SK-N-SH (cell line): ENCODE measurements around the gene KIFAP3. TPM values are rescaled to one million over a fixed set of nuclear protein-coding genes. Genes with fewer than 3 reads are reported as not detected.

ENCODE experiments used
- CTCF ChIA-PET: fragments of 300-600, 350-600 bp; formaldehyde crosslinking; extraction: SDS; loops from one replicate; lab custom pipeline; 2021; lab: Yijun Ruan, JAX
- POLR2A ChIA-PET: fragments of 350-600 bp; sonication (Branson Sonifier 250); formaldehyde crosslinking; extraction: SDS; loops from one replicate; lab custom pipeline; 2020; ENCODE audit warnings: antibody characterized with exemption, inconsistent platforms; lab: Yijun Ruan, JAX
- DNase-seq: peaks from one replicate; pipeline ENCODE4 v3.0.0; 2012
- H2AFZ ChIP-seq: fragments of 200-600 bp; sonication (generic); 2 replicates; pipeline ENCODE4 v1.8.1; 2016; ENCODE audit warnings: antibody characterized with exemption, mild to moderate bottlenecking, low read depth
- H3F3A ChIP-seq: fragments of 200-600 bp; sonication (generic); replicated peaks from 2 replicates; pipeline ENCODE3; 2016; ENCODE audit warnings: antibody characterized with exemption, mild to moderate bottlenecking; ENCODE audit not compliant: insufficient read depth
- H3K27ac ChIP-seq, 2 experiments: fragments of 200-500 bp in 1 of 2; fragments of 200-600 bp in 1 of 2; sonication (Bioruptor generic) in 1 of 2; sonication (generic), shearing (Covaris generic) in 1 of 2; 2 replicates each; pipeline versions ENCODE4 v1.5.1 to v1.6.1; 2014 to 2016; ENCODE audit warnings: low read depth in 2 of 2, inconsistent platforms in 1 of 2, low read length in 1 of 2, mild to moderate bottlenecking in 1 of 2, mixed read lengths in 1 of 2
- H3K27me3 ChIP-seq: fragments of 200-600 bp; sonication (generic), shearing (Covaris generic); 2 replicates; pipeline ENCODE4 v1.6.1; 2016; ENCODE audit warnings: mixed run types; ENCODE audit not compliant: insufficient read depth
- H3K36me3 ChIP-seq, 2 experiments: fragments of 200-500 bp in 1 of 2; fragments of 200-600 bp in 1 of 2; sonication (Bioruptor generic) in 1 of 2; sonication (generic) in 1 of 2; replicated peaks in 1 of 2; 2 replicates each; pipeline versions ENCODE3 to v1.5.1; 2014 to 2016; ENCODE audit warnings: low read length in 1 of 2, mild to moderate bottlenecking in 1 of 2; ENCODE audit not compliant: insufficient read depth in 2 of 2, control insufficient read depth in 1 of 2
- H3K4me1 ChIP-seq, 2 experiments: fragments of 200-500 bp in 1 of 2; fragments of 200-600 bp in 1 of 2; sonication (Bioruptor generic) in 1 of 2; sonication (generic), shearing (Covaris generic) in 1 of 2; 2 replicates each; pipeline versions ENCODE4 v1.5.1 to v1.6.1; 2014 to 2016; ENCODE audit warnings: low read depth in 1 of 2, low read length in 1 of 2, mixed run types in 1 of 2; ENCODE audit not compliant: insufficient read depth in 2 of 2, control insufficient read depth in 1 of 2
- H3K4me2 ChIP-seq: fragments of 200-600 bp; sonication (generic), shearing (Covaris generic); 2 replicates; pipeline ENCODE4 v1.6.1; 2017; ENCODE audit warnings: mixed run types
- H3K4me3 ChIP-seq, 2 experiments: fragments of 200-500 bp in 1 of 2; fragments of 200-600 bp in 1 of 2; sonication (Bioruptor generic) in 1 of 2; sonication (generic), shearing (Covaris generic) in 1 of 2; 2 replicates each; pipeline versions ENCODE4 v1.5.1 to v1.8.1; 2014 to 2016; ENCODE audit warnings: low read depth in 2 of 2, inconsistent platforms in 1 of 2, low read length in 1 of 2, mild to moderate bottlenecking in 1 of 2, mixed read lengths in 1 of 2, moderate library complexity in 1 of 2
- H3K79me2 ChIP-seq: fragments of 200-600 bp; sonication (generic); 2 replicates; pipeline ENCODE4 v1.8.1; 2017; ENCODE audit warnings: mild to moderate bottlenecking; ENCODE audit not compliant: insufficient read depth
- H3K9ac ChIP-seq: fragments of 200-600 bp; sonication (generic); 2 replicates; pipeline ENCODE4 v1.6.1; 2017; ENCODE audit warnings: mixed run types
- H3K9me2 ChIP-seq: fragments of 200-600 bp; sonication (generic); 2 replicates; pipeline ENCODE4 v1.6.1; 2017; ENCODE audit warnings: mixed run types
- H3K9me3 ChIP-seq: fragments of 200-600 bp; sonication (generic); 2 replicates; pipeline ENCODE4 v1.6.1; 2017; ENCODE audit warnings: mixed run types, mild to moderate bottlenecking, moderate library complexity
- H4K20me1 ChIP-seq: fragments of 200-600 bp; sonication (generic); 2 replicates; pipeline ENCODE4 v1.6.1; 2017; ENCODE audit warnings: mild to moderate bottlenecking, mixed run types; ENCODE audit not compliant: insufficient read depth
- EP300 ChIP-seq, 2 experiments: IDR thresholded peaks; 2 replicates each; pipeline versions ENCODE4 v1.4.0 to v1.6.1; 2012; ENCODE audit warnings: borderline replicate concordance in 1 of 2, low read depth in 1 of 2, low read length in 1 of 2
- GABPA ChIP-seq: IDR thresholded peaks from 2 replicates; pipeline ENCODE4 v1.4.0; 2012; ENCODE audit warnings: low read depth, mild to moderate bottlenecking
- MEF2A ChIP-seq: IDR thresholded peaks from 2 replicates; pipeline ENCODE4 v1.4.0; 2012; ENCODE audit warnings: low read depth, borderline replicate concordance
- NFIC ChIP-seq: IDR thresholded peaks from 2 replicates; pipeline ENCODE4 v1.4.0; 2012; ENCODE audit warnings: borderline replicate concordance
- RCOR1 ChIP-seq: fragments of 150-350 bp; IDR thresholded peaks from 2 replicates; pipeline ENCODE4 v1.6.1; 2017; ENCODE audit warnings: antibody characterized with exemption, low read length
- SIN3A ChIP-seq: IDR thresholded peaks from 2 replicates; pipeline ENCODE4 v1.6.1; 2012; ENCODE audit warnings: low read depth, mild to moderate bottlenecking, low read length, moderate library complexity, borderline replicate concordance
- SMC3 ChIP-seq: IDR thresholded peaks from 2 replicates; pipeline ENCODE4 v1.6.1; 2012; ENCODE audit warnings: low read depth, low read length, improper control_type of control experiment
- TAF1 ChIP-seq: IDR thresholded peaks from 2 replicates; pipeline ENCODE4 v1.6.1; 2012; ENCODE audit warnings: low read depth, mild to moderate bottlenecking, low read length, moderate library complexity, borderline replicate concordance
- TCF12 ChIP-seq: IDR thresholded peaks from 2 replicates; pipeline ENCODE4 v1.4.0; 2012
- YY1 ChIP-seq: IDR thresholded peaks from 2 replicates; pipeline ENCODE4 v1.4.0; 2012; ENCODE audit warnings: low read depth, mild to moderate bottlenecking
- WGBS: methylation state at CpG from one replicate; pipeline ENCODE4 v1.1.6; 2017; ENCODE audit warnings: low lambda C conversion rate; 5-methylcytosine and 5-hydroxymethylcytosine counted together
- polyA plus RNA-seq, 3 experiments: library from polyadenylated mRNA; depleted of rRNA; stranded (reverse); fragments of >200 nt; gene quantifications; 2 replicates each; pipeline ENCODE4 v1.2.3, GENCODE V29; 2012
- TF ChIP-seq, protein P1 (sequence below): IDR thresholded peaks from 2 replicates; pipeline ENCODE4 v1.4.0; 2012; ENCODE audit warnings: low read depth, borderline replicate concordance
- TF ChIP-seq, protein P2 (sequence below): fragments of 150-350 bp; IDR thresholded peaks from 2 replicates; pipeline ENCODE4 v1.6.1; 2016; ENCODE audit warnings: mild to moderate bottlenecking, low read depth, low read length
- TF ChIP-seq, protein P3 (sequence below): fragments of 150-350 bp; IDR thresholded peaks from 2 replicates; pipeline ENCODE4 v1.6.1; 2017; ENCODE audit warnings: antibody characterized with exemption, low read length, low read depth, borderline replicate concordance
- TF ChIP-seq, protein P4 (sequence below): IDR thresholded peaks from 2 replicates; pipeline ENCODE4; 2012
- TF ChIP-seq, protein P5 (sequence below): IDR thresholded peaks from 2 replicates; pipeline ENCODE4 v1.4.0; 2012; ENCODE audit warnings: low read depth

Gene KIFAP3
- polyA plus RNA-seq, 1 of the 3 experiments (the other 2 are of a cell fraction) = 10.7 TPM

DNA sequence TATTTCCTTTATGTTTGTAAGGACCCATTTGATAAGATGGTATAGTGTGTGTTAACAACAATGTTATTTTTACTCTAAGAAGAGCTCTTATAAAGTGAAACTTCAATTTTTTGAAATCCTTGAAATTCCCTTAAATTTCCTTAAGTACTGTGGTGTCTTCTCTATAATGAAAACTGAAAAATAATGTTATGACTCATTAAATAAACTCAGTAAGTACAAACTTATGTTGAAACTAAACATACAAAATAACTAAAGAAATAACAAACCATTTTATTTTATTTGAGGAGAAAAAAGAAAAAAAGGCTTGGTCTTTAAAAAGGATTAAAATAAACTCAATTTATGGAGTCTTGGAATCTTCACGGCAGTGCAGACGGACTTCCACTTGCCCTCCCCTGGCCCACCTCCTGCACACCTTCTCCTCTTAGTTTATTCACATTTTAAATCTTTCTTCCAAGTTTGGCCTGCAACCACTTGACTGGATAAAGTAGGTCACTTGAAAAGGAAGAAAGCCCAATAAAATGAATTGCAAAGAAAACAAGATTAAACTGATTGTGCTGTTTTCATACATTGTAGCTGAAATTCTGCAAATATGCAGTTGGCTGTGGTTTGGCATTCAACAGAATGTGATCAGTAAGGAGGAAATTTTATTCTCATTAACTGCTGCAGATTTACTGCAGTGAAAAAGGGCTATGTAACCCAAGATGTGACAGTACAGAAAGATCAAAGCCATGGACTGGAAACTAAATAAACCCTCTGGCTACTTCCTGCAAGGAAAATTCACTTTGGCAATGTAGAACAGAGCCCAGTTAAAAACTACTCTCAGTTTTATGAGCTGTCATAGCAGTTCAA is 132.3 kb downstream of the KIFAP3 start:
- Histone ChIP-seq H3K27me3 (no peaks in the 10 kb centered on the region), H3K4me2 (peak overlapping the region; percentile 34; the same call in 1 of the 2 replicates), H3K9me3 (no peaks in the 10 kb centered on the region), H3K27ac (peak overlapping the region; percentile 55 to 59; a peak in 3 of 4 replicates), H2AFZ (no peak overlapping the region), H3K79me2 (no peaks in the 10 kb centered on the region), H3F3A (peaks cover 16% of the 10 kb centered on the region), H3K4me1 (peaks cover 11% of the 10 kb centered on the region in 2 experiments; a peak in 3 of 4 replicates), H3K9ac (no peak overlapping the region), H3K36me3 (no peaks in the 10 kb centered on the region), H4K20me1 (peaks cover 5% of the 10 kb centered on the region; the same call in 1 of the 2 replicates), H3K4me3 (no peak overlapping the region), H3K9me2 (no peaks in the 10 kb centered on the region)
- CTCF ChIA-PET = no interaction called here
- 78% methylated on average over 2 of the region's 2 CpGs for WGBS
- DNase-seq = no peak
- TF ChIP-seq, protein P1, sequence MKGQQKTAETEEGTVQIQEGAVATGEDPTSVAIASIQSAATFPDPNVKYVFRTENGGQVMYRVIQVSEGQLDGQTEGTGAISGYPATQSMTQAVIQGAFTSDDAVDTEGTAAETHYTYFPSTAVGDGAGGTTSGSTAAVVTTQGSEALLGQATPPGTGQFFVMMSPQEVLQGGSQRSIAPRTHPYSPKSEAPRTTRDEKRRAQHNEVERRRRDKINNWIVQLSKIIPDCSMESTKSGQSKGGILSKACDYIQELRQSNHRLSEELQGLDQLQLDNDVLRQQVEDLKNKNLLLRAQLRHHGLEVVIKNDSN = no peak
- TF ChIP-seq YY1 = no peak
- TF ChIP-seq, protein P2, sequence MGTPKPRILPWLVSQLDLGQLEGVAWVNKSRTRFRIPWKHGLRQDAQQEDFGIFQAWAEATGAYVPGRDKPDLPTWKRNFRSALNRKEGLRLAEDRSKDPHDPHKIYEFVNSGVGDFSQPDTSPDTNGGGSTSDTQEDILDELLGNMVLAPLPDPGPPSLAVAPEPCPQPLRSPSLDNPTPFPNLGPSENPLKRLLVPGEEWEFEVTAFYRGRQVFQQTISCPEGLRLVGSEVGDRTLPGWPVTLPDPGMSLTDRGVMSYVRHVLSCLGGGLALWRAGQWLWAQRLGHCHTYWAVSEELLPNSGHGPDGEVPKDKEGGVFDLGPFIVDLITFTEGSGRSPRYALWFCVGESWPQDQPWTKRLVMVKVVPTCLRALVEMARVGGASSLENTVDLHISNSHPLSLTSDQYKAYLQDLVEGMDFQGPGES = no peak
- TF ChIP-seq, protein P3, sequence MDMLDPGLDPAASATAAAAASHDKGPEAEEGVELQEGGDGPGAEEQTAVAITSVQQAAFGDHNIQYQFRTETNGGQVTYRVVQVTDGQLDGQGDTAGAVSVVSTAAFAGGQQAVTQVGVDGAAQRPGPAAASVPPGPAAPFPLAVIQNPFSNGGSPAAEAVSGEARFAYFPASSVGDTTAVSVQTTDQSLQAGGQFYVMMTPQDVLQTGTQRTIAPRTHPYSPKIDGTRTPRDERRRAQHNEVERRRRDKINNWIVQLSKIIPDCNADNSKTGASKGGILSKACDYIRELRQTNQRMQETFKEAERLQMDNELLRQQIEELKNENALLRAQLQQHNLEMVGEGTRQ = no peak
- TF ChIP-seq, protein P4, sequence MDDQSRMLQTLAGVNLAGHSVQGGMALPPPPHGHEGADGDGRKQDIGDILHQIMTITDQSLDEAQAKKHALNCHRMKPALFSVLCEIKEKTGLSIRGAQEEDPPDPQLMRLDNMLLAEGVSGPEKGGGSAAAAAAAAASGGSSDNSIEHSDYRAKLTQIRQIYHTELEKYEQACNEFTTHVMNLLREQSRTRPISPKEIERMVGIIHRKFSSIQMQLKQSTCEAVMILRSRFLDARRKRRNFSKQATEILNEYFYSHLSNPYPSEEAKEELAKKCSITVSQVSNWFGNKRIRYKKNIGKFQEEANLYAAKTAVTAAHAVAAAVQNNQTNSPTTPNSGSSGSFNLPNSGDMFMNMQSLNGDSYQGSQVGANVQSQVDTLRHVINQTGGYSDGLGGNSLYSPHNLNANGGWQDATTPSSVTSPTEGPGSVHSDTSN = peak; percentile 50
- TF ChIP-seq, protein P5, sequence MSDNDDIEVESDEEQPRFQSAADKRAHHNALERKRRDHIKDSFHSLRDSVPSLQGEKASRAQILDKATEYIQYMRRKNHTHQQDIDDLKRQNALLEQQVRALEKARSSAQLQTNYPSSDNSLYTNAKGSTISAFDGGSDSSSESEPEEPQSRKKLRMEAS = no peak
- TF ChIP-seq SMC3 = no peak
- no peak for TF ChIP-seq NFIC
- TF ChIP-seq RCOR1 = no peak
- no peak for TF ChIP-seq GABPA
- no peak for TF ChIP-seq TAF1
- no peak for TF ChIP-seq MEF2A
- 0 out of 4 replicates have a peak, but pooled peaks of 1 of the 2 experiments have one; percentile 18 for TF ChIP-seq EP300 (IDR thresholded peaks at IDR 0.05; ENCODE audit: borderline replicate concordance in 1 of 2, low read depth in 1 of 2, low read length in 1 of 2)
- no peak for TF ChIP-seq SIN3A
- no peak for TF ChIP-seq TCF12
- POLR2A ChIA-PET = no interaction called here
